Measurements from ENCODE around the gene KRT25.

GRCh38 chr17:40720899-40721298 is 34.2 kb downstream of the KRT25 start:
- no peak for TF ChIP-seq CTCF (IDR thresholded peaks at IDR 0.05)
- TF ChIP-seq POLR2A (IDR thresholded peaks at IDR 0.05) = no peak
